Measurements from ENCODE around the gene LRRTM3. TPM values are rescaled to one million over a fixed set of nuclear protein-coding genes. Genes with fewer than 3 reads are reported as not detected.

LRRTM3 gene
- total RNA-seq, 2 experiments from 2014 or later, result not detected

GRCh38 chr10:67011480-67011879 is 85.6 kb downstream of the LRRTM3 start:
- H3K36me3 Mint-ChIP-seq (ENCODE audit: low read depth), result no peaks in the 10 kb centered on the region
- no peaks in the 10 kb centered on the region for H3K27me3 Mint-ChIP-seq
- ATAC-seq (no peak), DNase-seq (no peak)
- no peak for TF ChIP-seq CTCF (IDR thresholded peaks at IDR 0.05)
- H3K9me3 Mint-ChIP-seq, result peaks cover 4% of the 10 kb centered on the region
- POLR2A ChIA-PET, result no interaction called here
- no peak overlapping the region for H3K27ac Mint-ChIP-seq
- intact Hi-C loops (cut with micrococcal nuclease), result no loop called here
- CTCF ChIA-PET, result no interaction called here
- H3K4me3 Mint-ChIP-seq, result no peak overlapping the region
- H3K4me1 Mint-ChIP-seq (ENCODE audit: low read depth), result no peaks in the 10 kb centered on the region

GRCh38 chr10:67011981-67012380 is 86.1 kb downstream of the LRRTM3 start:
- intact Hi-C loops (cut with micrococcal nuclease), result no loop called here
- H3K27me3 Mint-ChIP-seq, result no peaks in the 10 kb centered on the region

GRCh38 chr10:67015225-67015624 is 89.4 kb downstream of the LRRTM3 start:
- DNase-seq (no peak), ATAC-seq (no peak)
- H3K27ac Mint-ChIP-seq, result no peak overlapping the region
- TF ChIP-seq CTCF (IDR thresholded peaks at IDR 0.05), result no peak
- H3K36me3 Mint-ChIP-seq (ENCODE audit: low read depth), result no peaks in the 10 kb centered on the region
- H3K4me1 Mint-ChIP-seq (ENCODE audit: low read depth), result no peaks in the 10 kb centered on the region
- H3K4me3 Mint-ChIP-seq, result no peak overlapping the region
- H3K27me3 Mint-ChIP-seq, result no peaks in the 10 kb centered on the region
- CTCF ChIA-PET, result no interaction called here
- H3K9me3 Mint-ChIP-seq, result peaks cover 5% of the 10 kb centered on the region
- intact Hi-C loops (cut with micrococcal nuclease), result no loop called here
- POLR2A ChIA-PET, result no interaction called here

More at GRCh38 chr10:67011981-67012380, 86.1 kb downstream of the LRRTM3 start:
- Mint-ChIP-seq H3K27ac (no peak overlapping the region), H3K36me3 (ENCODE audit: low read depth) (no peaks in the 10 kb centered on the region), H3K4me1 (ENCODE audit: low read depth) (no peaks in the 10 kb centered on the region), H3K4me3 (no peak overlapping the region), H3K9me3 (peaks cover 4% of the 10 kb centered on the region)
- ChIA-PET POLR2A (no interaction called here), CTCF (no interaction called here)
- ATAC-seq, result no peak
- no peak for DNase-seq
- TF ChIP-seq CTCF (IDR thresholded peaks at IDR 0.05), result no peak

- no peak for ATAC-seq
- intact Hi-C loops (cut with micrococcal nuclease), result no loop called here
- Mint-ChIP-seq H3K4me1 (ENCODE audit: low read depth) (no peaks in the 10 kb centered on the region), H3K4me3 (no peak overlapping the region), H3K36me3 (ENCODE audit: low read depth) (no peaks in the 10 kb centered on the region), H3K9me3 (peaks cover 3% of the 10 kb centered on the region), H3K27me3 (no peaks in the 10 kb centered on the region), H3K27ac (no peak overlapping the region)
- DNase-seq, result no peak
- CTCF ChIA-PET, result no interaction called here
- POLR2A ChIA-PET, result no interaction called here
- no peak for TF ChIP-seq CTCF (IDR thresholded peaks at IDR 0.05)
Measured at GRCh38 chr10:67017218-67017617, 91.4 kb downstream of the LRRTM3 start.

GRCh38 chr10:67022099-67022498 is 96.3 kb downstream of the LRRTM3 start:
- no peak for DNase-seq
- no peak for ATAC-seq
- intact Hi-C loops (cut with micrococcal nuclease), result no loop called here
- Mint-ChIP-seq H3K9me3 (peaks cover 1% of the 10 kb centered on the region), H3K27me3 (no peaks in the 10 kb centered on the region), H3K4me1 (ENCODE audit: low read depth) (no peaks in the 10 kb centered on the region), H3K4me3 (no peak overlapping the region), H3K36me3 (ENCODE audit: low read depth) (no peaks in the 10 kb centered on the region), H3K27ac (no peak overlapping the region)
- TF ChIP-seq CTCF (IDR thresholded peaks at IDR 0.05), result no peak
- CTCF ChIA-PET, result no interaction called here
- POLR2A ChIA-PET, result no interaction called here

Measured in activated CD8-positive, alpha-beta T cell treated with anti-CD3 and anti-CD28 coated beads for 36 hours (primary cell).